GM20000 (cell line): Measurements from ENCODE around the gene PARP12.
A peak's percentile ranks its signal among the peaks of the same experiment; 100 is the strongest.

ENCODE experiments used
- DNase-seq: peaks from one replicate; pipeline ENCODE4 v3.0.0; 2012; ENCODE audit warnings: low spot score
- CTCF ChIP-seq: IDR thresholded peaks from 2 replicates; pipeline ENCODE4 v1.5.1; 2012; ENCODE audit warnings: mild to moderate bottlenecking, control low read depth; ENCODE audit errors: extremely low read depth, missing control alignments

The PARP12 gene

GRCh38 chr7:140053812-140054539 lies 8.8 kb downstream of the PARP12 start:
- TF ChIP-seq CTCF: no peak
- DNase-seq: peak; percentile 66

GRCh38 chr7:140051820-140052219 lies 10.9 kb downstream of the PARP12 start:
- no peak for TF ChIP-seq CTCF
- DNase-seq: no peak

- no peak for TF ChIP-seq CTCF
- DNase-seq: no peak
Observed at GRCh38 chr7:140050100-140050499, 12.7 kb downstream of the PARP12 start.

- no peak for DNase-seq
Observed at GRCh38 chr7:140049339-140050024, 13.3 kb downstream of the PARP12 start.

GRCh38 chr7:140048989-140049338 lies 13.8 kb downstream of the PARP12 start:
- DNase-seq: no peak
- no peak for TF ChIP-seq CTCF

More at GRCh38 chr7:140049339-140050024, 13.3 kb downstream of the PARP12 start:
- no peak for TF ChIP-seq CTCF

- no peak for DNase-seq
- no peak for TF ChIP-seq CTCF
Observed at GRCh38 chr7:140048138-140048537, 14.6 kb downstream of the PARP12 start.

GRCh38 chr7:140047197-140047596 lies 15.6 kb downstream of the PARP12 start:
- no peak for DNase-seq
- no peak for TF ChIP-seq CTCF
